ENCODE data around the gene NUP62CL. TPM values are rescaled to one million over a fixed set of nuclear protein-coding genes. Genes with fewer than 3 reads are reported as not detected.
"Not testable (repeated sequence)": the region's sequence is repeated elsewhere in the genome, so short reads cannot be mapped to it uniquely, and the experiment has no call there.

Gene NUP62CL
- total RNA-seq, 1 donor from 2014 or later: not detected

DNA sequence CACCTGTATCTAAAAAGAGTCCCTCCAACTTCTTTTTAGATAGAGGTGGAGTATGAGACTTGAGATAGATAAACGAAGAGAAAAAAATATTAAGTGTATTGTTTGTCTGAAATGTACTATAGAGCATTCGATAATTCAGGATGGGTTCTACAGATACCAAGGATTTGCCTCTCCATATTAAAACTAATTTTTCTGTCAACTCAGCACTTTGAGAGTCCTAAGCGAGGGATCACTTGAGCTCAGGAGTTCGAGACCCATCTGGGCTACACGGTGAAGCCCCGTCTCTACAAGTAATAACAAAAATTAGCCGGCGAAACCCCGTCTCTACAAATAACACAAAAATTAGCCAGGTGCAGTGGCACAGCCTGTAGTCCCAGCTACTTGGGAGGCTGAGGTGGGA is 1.7 kb upstream of the NUP62CL start:
- Mint-ChIP-seq H3K9me3 (ENCODE audit: low read depth) (peaks cover 5% of the 10 kb centered on the region), H3K36me3 (ENCODE audit: low read depth) (no peaks in the 10 kb centered on the region), H3K27me3 (ENCODE audit: low read depth) (peaks cover 7% of the 10 kb centered on the region), H3K4me1 (ENCODE audit: low read depth) (peaks cover 10% of the 10 kb centered on the region), H3K27ac (ENCODE audit: unreplicated experiment) (no peak overlapping the region), H3K4me3 (ENCODE audit: unreplicated experiment) (no peak overlapping the region)
- TF ChIP-seq, protein P1, sequence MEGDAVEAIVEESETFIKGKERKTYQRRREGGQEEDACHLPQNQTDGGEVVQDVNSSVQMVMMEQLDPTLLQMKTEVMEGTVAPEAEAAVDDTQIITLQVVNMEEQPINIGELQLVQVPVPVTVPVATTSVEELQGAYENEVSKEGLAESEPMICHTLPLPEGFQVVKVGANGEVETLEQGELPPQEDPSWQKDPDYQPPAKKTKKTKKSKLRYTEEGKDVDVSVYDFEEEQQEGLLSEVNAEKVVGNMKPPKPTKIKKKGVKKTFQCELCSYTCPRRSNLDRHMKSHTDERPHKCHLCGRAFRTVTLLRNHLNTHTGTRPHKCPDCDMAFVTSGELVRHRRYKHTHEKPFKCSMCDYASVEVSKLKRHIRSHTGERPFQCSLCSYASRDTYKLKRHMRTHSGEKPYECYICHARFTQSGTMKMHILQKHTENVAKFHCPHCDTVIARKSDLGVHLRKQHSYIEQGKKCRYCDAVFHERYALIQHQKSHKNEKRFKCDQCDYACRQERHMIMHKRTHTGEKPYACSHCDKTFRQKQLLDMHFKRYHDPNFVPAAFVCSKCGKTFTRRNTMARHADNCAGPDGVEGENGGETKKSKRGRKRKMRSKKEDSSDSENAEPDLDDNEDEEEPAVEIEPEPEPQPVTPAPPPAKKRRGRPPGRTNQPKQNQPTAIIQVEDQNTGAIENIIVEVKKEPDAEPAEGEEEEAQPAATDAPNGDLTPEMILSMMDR (IDR thresholded peaks at IDR 0.05): no peak
- DNase-seq (ENCODE audit: low spot score): no peak

DNA sequence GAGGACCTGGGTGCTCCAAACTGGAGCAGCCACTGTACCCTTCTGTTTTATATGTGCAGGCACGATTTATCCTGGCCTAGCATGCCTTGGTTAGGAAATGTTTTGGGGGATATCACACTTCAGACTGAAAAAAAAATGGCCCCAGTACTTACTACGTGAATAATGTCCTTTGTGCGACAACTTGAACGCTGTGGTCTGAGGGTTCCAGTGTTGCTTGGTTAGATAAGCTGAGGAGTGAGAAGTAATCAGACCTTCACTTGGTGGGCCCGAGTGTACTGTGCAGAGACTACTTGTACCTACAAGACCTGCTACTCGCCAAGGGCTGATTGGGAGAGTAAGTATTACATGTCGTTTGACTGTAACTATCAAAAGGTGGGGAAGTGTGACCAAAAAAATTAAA is 856 bp upstream of the NUP62CL start:
- Mint-ChIP-seq H3K27me3 (ENCODE audit: low read depth) (peaks cover 7% of the 10 kb centered on the region), H3K4me3 (ENCODE audit: unreplicated experiment) (no peak overlapping the region), H3K9me3 (ENCODE audit: low read depth) (peaks cover 5% of the 10 kb centered on the region), H3K36me3 (ENCODE audit: low read depth) (no peaks in the 10 kb centered on the region), H3K27ac (ENCODE audit: unreplicated experiment) (no peak overlapping the region), H3K4me1 (ENCODE audit: low read depth) (peaks cover 10% of the 10 kb centered on the region)
- TF ChIP-seq, protein P1 (IDR thresholded peaks at IDR 0.05): no peak
- no peak for DNase-seq (ENCODE audit: low spot score)

DNA sequence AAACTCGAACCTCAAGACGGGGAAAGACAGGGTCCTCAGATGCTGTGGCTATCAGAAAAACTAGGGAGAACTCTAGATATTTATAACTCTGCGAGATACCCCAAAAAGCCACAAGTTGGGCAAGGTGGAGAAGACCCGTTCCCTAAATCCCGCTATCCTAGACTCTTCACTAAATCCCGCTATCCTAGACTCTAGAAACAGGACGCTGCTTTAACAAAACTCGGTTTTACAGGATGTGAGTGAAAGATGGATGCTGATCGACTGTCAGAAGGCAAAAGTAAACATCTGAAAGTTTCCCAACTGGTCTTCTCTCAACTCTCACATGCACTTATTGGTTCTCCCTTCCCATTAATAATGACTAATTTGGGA is 448 bp upstream of the NUP62CL start:
- no peaks in the 10 kb centered on the region for H3K36me3 Mint-ChIP-seq (ENCODE audit: low read depth)
- H3K27ac Mint-ChIP-seq (ENCODE audit: unreplicated experiment): no peak overlapping the region
- peaks cover 7% of the 10 kb centered on the region for H3K27me3 Mint-ChIP-seq (ENCODE audit: low read depth)
- H3K4me1 Mint-ChIP-seq (ENCODE audit: low read depth): peaks cover 10% of the 10 kb centered on the region
- no peak for DNase-seq (ENCODE audit: low spot score)
- TF ChIP-seq, protein P1 (IDR thresholded peaks at IDR 0.05): no peak
- H3K4me3 Mint-ChIP-seq (ENCODE audit: unreplicated experiment): no peak overlapping the region
- peaks cover 5% of the 10 kb centered on the region for H3K9me3 Mint-ChIP-seq (ENCODE audit: low read depth)

DNA sequence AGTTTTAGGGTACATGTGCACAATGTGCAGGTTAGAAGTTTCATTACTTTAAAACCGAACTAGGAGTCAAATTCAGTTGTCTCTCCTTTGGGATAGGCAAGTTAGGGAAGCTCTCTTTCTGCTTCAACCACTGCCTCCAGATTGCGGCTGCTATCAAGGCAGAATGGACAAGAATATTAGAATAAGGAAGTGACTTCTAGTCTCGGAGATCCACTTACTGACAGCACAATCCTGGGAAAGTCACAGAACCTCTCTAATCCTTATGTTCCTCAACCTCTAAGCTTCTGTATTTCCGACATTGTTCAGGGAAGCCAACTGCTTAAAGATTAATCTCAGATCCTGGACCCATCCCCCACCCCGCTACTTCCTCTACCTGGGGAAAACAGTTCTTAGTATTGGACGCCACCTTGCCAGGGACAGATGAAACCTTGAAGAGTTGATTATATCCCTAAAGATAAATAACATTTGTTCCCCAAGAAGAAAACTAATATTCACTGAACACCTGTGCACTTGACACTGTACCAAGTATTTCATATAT is 2.1 kb downstream of the NUP62CL start:
- Mint-ChIP-seq H3K4me1 (ENCODE audit: low read depth) (peaks cover 10% of the 10 kb centered on the region), H3K4me3 (ENCODE audit: unreplicated experiment) (no peak overlapping the region), H3K27ac (ENCODE audit: unreplicated experiment) (no peak overlapping the region)

DNA sequence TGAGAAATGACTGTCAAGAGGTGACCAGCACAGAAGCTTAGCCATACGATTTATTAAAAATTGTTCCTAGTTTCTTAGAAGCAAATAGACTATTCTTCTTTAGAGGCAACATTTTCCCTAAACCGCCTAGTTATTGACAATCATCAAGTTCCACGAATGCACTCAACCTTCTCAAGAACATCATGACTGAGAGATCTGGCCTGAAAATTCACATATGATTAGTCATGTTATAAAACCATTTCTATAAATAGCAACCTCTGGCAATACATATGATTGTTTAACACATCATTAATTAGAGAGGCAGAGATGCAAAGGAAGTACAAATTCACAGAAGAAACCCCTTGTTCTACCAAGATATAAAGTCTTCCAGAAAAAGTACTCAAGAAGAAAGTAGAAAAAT is 6.7 kb downstream of the NUP62CL start:
- H3K4me1 Mint-ChIP-seq (ENCODE audit: low read depth): no peaks in the 10 kb centered on the region
- peaks cover 3% of the 10 kb centered on the region for H3K27me3 Mint-ChIP-seq (ENCODE audit: low read depth)
- DNase-seq (ENCODE audit: low spot score): no peak
- no peaks in the 10 kb centered on the region for H3K9me3 Mint-ChIP-seq (ENCODE audit: low read depth)
- H3K27ac Mint-ChIP-seq (ENCODE audit: unreplicated experiment): no peak overlapping the region
- H3K4me3 Mint-ChIP-seq (ENCODE audit: unreplicated experiment): no peak overlapping the region
- TF ChIP-seq, protein P1 (IDR thresholded peaks at IDR 0.05): no peak
- H3K36me3 Mint-ChIP-seq (ENCODE audit: low read depth): no peaks in the 10 kb centered on the region

More for the DNA sequence above, 2.1 kb downstream of the NUP62CL start:
- H3K9me3 Mint-ChIP-seq (ENCODE audit: low read depth): peaks cover 5% of the 10 kb centered on the region
- H3K27me3 Mint-ChIP-seq (ENCODE audit: low read depth): peaks cover 7% of the 10 kb centered on the region
- TF ChIP-seq, protein P1 (IDR thresholded peaks at IDR 0.05): no peak
- no peak for DNase-seq (ENCODE audit: low spot score)
- no peaks in the 10 kb centered on the region for H3K36me3 Mint-ChIP-seq (ENCODE audit: low read depth)

DNA sequence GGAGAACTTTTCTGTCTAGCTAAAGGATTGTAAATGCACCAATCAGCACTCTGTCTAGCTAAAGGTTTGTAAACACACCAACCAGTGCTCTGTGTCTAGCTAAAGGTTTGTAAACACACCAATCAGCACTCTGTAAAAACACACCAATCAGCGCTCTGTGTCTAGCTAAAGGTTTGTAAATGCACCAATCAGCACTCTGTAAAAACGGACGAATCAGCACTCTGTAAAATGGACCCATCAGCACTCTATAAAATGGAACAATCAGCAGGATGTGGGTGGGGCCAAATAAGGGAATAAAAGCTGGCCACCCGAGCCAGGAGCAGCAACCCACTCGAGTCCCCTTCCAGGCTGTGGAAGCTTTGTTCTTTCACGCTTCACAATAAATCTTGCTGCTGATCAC is 8.2 kb downstream of the NUP62CL start:
- not testable (repeated sequence) for H3K4me3 Mint-ChIP-seq (ENCODE audit: unreplicated experiment); H3K27me3 Mint-ChIP-seq (ENCODE audit: low read depth); DNase-seq (ENCODE audit: low spot score); H3K9me3 Mint-ChIP-seq (ENCODE audit: low read depth); H3K4me1 Mint-ChIP-seq (ENCODE audit: low read depth); H3K36me3 Mint-ChIP-seq (ENCODE audit: low read depth); H3K27ac Mint-ChIP-seq (ENCODE audit: unreplicated experiment)

Measured in chondrocyte (in vitro differentiated cells).